Activated naive CD4-positive, alpha-beta T cell (primary cell): Measurements from ENCODE around the gene CCNYL1.

Source experiments
- DNase-seq, 4 experiments: peaks; one replicate each; lab custom pipeline; 2025; lab: John Stamatoyannopoulos, UW

Gene CCNYL1

GRCh38 chr2:207791579-207792243 is 80.3 kb downstream of the CCNYL1 start:
- DNase-seq = no peak

- no peak for DNase-seq
Observed at GRCh38 chr2:207792244-207792785, 80.9 kb downstream of the CCNYL1 start.

- no peak for DNase-seq
Observed at GRCh38 chr2:207796585-207797350, 85.3 kb downstream of the CCNYL1 start.

GRCh38 chr2:207801259-207801658 is 89.8 kb downstream of the CCNYL1 start:
- no peak for DNase-seq

- no peak for DNase-seq
Observed at GRCh38 chr2:207802650-207803049, 91.2 kb downstream of the CCNYL1 start.
